Activated T-helper 9 cell treated with anti-CD3 and anti-CD28 coated beads, Interleukin-2, amount 50 U/mL, for 16 hours (primary cell): ENCODE data around the gene H6PD.

ENCODE experiments used
- DNase-seq: peaks from one replicate; pipeline ENCODE4 v3.0.0-alpha.2; 2020; ENCODE audit warnings: low read depth

Gene H6PD

DNA sequence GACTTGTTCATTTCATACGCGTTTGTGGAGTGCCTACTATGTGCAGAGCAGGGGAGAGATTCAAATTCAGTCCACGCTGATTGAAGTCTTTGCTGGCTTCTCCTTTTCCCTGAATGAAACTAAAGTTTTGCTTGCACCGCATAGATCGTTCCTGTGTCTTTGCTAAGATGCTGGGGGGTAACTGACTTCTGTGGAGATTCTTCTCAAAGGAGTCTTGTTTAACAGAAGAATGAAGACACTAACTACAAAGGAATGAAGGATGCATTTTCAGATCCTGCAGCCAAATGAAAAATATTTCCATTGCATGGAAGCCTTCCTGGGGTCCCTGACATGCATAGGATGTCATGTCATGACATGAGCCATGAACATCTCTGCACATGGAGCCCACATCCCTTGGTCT is 26.9 kb upstream of the H6PD start:
- DNase-seq = no peak

DNA sequence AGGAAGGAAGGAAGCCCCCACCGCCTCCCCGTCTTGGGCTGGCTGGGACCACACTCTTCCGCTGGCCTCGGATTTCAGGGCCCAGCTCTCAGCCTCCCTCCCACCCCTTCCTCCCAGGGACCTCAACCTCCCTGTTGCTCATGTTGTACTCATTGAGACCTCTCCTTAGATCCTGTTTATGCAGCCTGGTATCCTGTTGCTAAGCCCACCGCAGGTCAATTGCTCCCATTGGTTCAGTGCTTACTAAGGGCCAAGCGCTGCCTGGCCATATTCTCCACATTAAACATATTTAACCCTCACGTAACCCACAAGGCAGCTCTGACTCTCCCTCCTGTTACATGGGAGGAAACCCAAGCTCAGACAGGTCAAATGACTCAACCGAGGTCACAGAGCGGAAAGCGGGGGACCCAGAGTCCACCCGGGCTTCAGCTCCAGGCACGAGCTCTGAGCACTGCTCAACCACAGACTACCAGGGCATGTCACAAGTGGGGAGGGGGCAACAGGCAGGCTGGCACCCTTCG is 23.2 kb upstream of the H6PD start:
- DNase-seq = no peak

DNA sequence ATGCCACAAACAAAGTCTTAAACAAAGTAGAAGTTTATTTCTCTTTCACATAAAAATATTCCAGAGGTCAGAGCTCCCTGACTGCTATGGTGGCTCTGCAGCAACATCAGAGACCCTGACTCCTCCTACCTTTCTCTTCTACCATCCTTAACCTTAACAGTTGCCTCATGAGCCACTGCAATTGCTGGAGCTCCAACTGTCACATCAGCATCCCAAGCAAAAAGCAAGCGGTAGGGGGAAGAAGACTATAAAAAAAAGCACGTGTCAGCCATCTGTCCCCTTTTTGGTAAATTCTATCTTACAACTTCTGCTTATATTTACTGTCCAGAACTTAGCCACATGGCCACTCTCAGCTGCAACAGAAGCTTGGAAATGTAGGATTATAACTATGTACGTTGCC is 21.8 kb upstream of the H6PD start:
- no peak for DNase-seq

DNA sequence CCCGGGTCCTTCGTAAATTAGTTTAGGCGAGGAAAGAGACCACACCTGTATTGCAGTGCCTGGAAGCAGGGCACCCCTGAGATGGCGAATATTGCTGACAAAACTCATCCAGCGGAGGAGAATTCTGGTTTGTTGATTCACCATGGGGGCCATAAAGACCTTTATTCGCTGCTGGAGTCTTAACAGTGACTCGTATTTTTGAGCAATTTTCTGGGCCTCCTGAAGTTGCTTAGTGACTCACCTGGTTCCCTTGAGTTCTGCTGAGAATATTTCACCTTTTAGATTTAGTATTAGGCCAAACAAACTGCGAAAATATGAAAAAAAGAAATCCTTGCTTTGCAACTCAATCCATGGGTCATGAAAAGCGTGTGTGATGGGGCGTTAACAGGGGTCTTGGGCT is 20.6 kb upstream of the H6PD start:
- no peak for DNase-seq

DNA sequence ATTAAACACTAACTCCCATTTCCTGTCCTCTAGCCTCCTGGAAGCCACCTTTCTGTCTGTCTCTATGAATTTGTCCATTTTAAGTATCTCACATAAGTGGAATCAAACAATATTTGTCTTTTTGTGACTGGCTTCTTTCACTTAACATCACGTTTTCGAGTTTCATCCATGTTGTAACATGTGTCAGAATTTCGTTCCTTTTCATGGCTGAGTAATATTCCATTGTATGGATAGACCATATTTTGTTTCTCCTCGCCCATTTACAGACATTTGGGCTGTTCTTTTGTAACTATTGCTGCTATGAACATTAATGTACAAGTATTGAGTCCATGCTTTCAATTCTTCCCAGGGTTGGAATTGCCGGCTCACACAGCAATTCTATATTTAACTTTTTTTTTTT is 15.7 kb upstream of the H6PD start:
- no peak for DNase-seq

DNA sequence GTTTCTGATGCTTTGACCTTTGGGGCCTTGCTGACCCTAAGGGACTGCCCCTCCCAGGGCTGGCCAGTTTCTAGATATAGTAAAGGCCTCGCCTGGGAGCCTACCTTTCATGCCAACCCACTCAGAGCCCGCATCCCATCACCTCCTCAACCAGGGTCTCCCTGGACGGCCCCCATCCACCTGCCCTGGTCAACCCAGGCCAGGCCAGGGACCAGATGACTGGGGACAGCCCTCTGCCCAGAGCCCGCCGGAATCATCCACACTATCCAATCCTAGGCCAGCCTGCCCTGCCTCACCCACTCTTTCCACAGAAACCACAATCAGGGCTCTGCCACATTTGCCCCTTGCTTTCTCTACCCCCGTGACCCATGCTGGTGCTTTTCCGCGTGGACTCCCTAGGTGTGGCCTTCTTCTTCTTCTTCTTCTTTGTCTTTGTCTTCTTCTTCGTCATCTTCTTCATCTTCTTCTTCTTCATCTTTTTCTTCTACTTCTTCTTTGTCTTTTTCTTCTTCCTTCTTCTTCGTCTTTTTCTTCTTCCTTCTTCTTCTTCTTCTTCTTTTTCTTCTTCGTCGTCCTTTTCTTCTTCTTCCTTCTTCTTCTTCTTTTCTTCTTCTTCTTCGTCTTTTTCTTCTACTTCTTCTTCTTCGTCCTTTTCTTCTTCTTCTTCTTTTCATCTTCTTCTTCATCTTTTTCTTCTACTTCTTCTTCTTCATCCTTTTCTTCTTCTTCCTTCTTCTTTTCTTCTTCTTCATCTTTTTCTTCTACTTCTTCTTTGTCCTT is 11.5 kb upstream of the H6PD start:
- DNase-seq = no peak

DNA sequence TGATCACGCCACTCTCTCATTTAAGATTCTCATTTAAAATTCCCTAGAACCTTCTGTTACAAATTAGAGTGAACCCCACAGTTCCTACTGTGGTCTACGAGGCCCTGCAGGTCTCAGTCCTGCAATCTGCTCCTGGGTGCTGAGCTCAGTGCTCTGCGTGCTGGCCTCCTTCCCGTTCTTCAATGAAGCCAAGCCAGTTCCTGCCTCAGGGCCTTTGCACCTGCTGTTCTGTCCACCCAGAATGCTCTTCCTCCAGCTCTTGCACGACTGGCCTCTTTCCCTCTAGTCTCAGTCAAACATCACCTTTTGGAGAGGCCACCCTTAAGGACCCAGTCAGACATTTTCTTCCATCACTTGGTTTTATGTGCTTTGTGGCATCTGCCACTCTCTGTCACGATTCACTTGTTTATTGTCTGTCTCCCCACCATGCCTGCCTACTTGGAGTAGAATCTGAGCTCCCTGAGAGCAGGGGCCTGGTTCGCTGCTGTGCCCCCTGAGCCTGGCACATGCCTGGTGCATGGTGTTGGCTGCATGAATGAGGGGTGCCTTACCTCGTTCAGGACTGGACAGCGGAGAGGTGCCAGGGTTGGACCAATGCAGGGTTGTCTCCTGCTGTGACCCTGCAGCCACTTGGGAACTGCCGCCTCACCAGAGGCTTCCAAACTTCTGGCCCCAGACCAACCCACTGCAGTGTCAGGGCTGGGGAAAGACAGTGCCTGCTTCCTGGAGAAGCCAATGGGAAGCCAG is 9.7 kb upstream of the H6PD start:
- no peak for DNase-seq

DNA sequence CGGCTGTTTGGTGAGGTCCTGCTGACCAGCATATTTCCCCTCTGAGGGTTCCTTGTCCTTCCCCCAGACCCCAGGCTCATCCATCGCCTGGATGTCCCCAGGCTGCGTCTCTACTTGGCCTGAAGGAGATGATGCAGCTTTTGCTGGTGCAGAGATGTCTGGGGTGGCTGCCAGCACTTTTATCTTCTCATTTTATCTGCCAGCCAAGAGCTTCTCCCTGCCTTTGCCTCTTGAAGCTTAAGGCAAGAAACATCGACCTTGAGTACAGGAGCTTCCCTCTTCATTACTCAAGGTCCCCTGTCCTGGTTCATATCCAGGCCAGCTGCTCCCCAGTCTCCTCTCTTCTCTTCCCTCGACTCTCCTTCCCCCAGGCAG is 9.2 kb upstream of the H6PD start:
- no peak for DNase-seq

DNA sequence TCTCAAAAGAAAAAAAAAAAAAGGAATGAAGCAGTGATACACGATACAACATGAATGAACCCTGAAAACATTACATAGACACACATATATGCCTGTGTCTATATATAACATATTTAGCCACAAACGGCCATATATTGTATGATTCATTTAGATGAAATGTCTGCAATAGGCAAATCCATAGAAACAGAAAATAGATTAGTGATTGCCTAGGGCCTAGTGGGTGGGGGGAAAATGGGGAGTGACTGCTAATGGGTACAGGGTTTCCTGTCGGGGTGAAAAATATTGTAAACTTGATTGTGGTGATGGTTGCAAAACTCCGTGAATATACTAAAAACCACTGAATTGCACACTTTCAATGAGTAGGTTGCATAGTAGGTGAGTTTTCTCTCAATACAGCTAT is 6.0 kb upstream of the H6PD start:
- DNase-seq = no peak

DNA sequence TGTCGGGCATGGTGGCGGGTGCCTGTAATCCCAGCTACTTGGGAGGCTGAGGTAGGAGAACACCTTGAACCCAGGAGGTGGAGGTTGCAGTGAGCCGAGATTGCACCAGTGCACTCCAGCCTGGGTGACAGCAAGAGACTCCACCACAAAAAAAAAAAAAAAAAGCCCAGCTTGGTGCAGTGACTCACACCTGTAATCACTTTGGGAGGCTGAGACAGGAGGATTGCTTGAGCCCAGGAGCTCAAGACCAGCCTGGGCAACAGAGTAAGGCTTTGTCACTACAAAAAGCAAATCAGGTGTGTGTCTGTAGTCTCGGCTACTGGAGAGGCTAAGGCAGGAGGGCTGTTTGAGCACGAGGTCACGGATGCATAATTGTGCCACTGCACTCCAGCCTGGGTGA is 5.0 kb upstream of the H6PD start:
- no peak for DNase-seq

DNA sequence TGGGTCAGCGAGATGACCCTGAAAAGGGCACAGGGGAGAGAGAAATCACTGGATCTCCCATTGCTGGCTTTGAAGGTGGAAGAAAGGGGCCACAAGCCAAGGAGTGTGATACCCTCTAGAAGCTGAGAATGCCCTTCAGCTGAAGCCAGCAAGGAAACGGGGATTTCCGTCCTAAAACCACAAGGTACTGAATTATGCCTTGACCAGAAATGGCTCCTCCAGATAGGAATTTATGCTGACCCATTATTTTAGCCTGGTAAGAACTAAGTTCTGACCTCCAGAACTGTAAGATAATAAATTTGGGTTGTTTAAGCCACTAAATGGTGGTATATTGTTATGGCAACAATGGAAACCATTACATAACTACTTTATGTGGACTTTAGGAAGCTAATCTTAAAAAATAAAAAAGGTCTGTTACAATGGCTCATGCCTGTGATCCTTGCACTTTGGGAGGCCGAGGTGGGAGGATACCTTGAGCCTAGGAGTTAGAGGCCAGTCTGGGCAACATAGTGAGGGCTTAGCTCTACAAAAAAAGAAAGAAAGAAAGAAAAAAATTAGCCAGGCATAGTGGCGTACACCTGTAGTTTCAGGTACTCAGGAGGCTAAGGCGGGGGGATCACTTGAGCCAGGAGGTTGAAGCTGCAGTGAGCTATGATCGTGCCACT is 3.6 kb upstream of the H6PD start:
- DNase-seq = no peak

DNA sequence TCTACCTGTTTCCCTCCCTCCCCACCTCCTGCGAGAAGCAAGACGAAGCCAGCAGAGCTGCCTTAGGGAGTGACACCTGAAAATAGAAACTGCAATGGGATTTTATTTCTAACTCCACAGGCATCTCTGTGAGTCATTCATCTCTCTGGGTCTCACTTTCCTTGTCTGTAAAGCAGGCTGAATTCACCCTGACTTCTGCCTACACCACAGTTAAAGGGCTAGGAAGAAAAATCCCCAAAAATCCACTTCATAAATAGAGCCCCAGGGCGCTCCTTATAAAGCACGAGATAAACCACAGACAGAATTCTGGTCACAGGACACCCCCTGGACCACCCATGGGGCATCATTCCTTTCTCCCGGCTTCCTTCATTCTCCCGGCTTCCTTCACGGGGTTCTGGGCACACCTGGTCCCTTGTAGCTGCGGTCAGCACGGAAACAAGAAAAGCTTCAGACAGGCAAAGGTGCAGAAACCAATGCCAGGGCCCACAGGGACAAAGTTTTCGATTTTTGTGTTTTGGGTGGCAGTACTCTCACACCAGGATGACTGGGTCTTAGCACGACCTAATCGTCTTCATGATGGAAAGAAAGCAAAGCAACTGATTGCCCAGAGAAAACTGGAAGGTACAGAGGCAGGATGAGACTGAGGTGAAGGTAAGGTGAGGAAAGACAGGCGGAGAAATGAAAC is 2.8 kb upstream of the H6PD start:
- no peak for DNase-seq

DNA sequence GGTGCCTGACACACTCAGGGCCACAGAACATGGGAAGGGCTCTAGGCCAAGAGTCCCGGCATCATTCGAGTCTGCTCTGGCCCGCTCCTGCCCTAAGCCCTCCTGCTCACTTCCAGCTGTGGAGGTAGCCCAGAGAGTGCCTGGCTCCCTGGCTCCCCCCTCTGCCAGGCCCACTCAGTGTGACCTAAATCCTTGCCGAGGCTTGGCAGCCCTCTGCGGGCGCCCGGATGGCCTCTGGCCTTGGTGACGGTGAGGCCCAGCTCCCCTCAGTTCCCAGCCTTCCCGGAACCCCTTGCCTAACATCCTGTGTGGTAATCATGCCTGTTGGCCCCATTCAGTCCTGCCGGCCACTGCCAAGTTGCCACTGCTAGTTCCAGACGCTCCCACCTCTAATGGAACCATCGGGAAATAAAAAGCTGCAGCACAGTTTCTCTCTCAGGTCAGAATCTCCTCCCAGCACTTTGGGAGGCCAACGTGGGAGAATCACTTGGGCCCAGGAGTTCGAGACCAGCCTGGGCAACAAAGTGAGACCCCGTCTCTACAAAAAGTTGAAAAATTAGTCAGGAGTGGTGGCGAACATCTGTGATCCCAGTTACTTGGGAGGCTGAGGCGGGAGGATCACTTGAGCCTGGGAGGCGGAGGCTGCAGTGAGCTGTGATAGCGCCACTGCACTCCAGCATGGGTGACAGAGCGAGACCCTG is 1.2 kb upstream of the H6PD start:
- DNase-seq = no peak

DNA sequence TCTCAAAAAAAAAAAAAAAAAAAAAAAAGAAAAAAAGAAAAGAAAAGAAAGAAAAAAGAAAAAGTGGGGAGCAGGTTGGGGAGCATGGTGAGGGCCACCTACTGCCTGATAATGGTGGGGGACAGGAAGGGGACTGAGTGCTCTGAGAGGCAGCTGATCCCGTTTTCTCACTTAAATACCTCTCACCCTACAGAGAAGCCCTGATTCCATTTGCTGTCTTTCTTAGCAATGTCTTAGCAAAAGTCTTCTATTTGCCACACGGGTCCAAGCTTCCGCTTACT is 692 bp upstream of the H6PD start:
- DNase-seq = no peak

DNA sequence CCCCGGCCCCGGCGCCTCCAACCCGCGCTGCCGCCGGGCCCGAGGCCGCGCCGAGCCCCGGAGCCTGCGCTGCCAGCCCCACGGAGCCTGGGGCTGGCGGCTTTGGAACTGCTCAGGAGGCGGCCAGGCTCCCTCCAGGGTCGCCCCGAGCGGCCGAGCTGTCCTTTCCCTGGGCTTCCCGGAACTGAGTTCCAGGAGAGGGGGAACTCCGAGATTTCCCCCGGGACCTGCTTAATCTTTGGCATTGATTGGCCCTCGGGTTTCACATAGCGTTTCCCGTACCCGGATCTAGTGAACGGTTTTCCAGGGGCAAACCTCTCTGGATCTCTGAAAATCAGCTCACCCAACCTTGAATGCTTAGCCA is 504 bp downstream of the H6PD start:
- no peak for DNase-seq

DNA sequence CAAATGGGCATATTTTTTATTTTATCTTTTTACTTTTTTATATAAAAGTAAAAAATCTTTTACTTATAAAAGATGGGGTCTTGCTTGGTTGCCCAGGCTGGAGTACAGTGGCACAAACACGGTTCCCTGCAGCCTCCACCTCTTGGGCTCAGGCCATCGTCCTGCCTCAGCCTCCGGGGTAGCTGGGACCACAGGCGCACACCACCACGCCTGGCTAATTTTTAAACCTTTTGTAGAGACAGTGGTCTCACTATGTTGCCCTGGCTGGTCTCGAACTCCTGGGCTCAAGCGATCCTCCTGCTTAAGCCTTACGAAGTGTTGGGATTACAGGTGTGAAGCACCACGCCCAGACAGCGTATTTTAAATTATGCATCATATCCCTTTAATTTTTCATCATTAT is 986 bp downstream of the H6PD start:
- DNase-seq = no peak

DNA sequence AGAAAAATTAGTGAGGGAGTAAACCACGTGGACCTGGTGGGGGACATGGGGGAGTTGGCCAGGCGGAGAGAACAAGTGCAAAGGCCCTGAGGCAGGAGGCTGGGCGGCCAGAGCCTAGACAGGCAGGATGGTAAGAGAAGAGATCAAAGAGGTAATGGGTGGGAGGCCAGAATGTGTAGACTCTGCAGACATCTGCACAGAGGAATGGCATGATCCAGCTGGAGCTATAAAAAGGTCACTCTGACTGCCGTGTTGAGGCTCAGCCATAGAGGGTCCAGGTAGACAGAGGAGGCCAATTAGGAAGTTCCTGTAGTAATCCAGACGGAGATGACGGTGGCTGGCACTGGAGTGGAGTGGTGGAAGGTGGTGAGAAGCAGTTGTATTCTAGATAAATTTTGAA is 3.6 kb downstream of the H6PD start:
- DNase-seq = no peak

DNA sequence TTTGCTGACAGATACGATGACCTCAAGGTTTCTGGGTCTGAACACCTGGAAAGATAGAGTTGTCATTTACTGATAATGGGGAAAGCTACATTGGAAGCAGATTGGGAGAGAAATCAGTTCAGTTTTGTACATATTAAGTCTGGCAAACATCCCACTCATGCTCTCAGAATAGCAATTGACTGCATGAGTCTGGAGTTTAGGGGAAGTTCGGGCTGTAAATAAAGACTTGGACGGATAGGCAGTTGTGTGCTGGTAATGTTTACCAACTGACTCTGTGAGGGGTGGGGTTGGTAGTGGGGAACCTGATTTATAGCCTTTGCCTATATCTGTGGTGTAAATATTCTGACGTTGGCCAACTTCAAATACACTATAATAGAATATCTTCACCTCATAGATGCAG is 4.0 kb downstream of the H6PD start:
- DNase-seq = no peak

DNA sequence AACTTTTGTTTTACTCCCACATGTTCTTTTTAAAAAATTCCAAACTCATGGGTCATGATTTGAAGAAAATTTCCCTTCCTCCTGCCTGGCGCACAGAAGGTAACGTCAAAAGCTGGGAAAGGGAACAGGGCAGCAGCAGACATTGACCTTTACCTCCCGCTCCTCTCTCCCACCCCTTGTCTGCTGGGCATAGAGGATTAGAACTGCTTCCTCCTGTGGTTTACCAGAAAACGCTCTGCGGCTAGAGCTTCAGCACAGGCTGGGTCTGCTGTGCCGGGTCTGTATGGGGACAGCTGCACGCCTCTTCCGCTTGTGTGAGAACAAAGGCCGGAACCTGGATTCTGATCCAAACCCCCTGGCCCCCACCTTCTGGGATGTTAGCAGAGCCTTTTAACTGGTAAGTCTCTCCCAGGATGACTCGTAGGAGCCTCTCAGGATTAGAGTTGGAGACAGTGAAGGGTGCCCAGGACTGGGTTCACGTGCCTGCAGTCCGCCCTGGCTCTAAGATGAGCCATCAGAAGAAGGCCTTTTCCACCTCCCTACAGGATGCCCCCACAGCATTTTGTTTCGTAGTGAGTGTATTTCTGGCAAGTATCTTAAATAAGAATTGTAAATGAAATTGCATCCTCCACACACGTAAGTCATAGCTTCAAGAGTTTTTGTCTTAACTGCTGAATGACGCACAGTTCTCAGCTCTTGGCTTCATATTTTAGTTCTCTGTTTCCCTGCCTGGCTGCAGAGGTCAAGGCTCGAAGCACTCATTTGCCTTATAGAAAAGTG is 5.2 kb downstream of the H6PD start:
- no peak for DNase-seq

DNA sequence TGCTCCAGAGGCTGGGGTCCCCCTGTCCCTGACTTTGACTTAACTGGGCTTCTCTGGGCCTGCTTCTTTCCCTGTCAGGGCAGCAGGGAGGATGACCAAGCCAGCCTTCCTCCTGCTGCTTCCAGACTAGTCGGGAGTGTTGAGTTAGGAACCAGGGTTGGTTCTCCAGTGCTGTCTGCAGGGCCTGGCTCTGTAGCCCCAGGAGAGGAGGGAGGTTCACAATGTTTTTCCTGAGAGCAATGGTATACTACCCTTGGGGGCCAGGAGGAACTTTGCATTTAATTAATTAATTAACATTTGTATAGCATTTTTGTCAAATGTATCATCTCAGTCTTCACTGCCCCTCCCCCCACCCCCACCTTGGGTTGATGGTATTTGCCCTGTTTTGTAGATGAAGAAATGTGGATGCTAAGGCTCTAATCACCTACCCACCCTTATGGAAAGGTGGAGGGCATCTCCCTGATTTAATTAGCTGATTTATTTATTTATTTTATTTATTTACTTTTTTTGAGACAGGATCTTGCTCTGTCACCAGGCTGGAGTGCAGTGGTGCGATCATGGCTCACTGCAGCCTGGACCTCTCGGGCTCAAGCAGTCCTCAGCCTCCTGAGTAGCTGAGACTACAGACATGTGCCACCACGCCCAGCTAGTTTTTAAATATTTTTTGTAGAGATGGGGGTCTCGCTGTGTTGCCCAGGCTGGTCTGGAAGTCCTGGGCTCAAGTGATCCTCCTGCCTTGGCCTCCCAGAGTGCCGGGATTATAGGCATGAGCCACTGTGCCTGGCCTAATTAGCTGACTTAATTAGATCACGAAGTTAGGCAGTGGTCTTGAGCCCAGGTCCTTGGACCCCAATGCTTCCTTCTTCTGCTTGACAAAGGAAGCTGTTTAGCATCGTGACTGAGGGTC is 6.6 kb downstream of the H6PD start:
- no peak for DNase-seq
